Liver (tissue), 3 donors: ENCODE measurements around the gene DOCK8.

Experiments
- FOXA1 ChIP-seq: IDR thresholded peaks from 2 replicates; pipeline ENCODE4 v1.6.1; 2016; ENCODE audit warnings: antibody characterized with exemption
- GABPA ChIP-seq, 2 donors: IDR thresholded peaks in 1 of 2; conservative IDR thresholded peaks in 1 of 2; 2 replicates each; pipeline ENCODE4 v1.6.1; 2016; ENCODE audit warnings: antibody characterized with exemption in 2 of 2, mild to moderate bottlenecking in 1 of 2, moderate library complexity in 1 of 2
- JUND ChIP-seq, 2 donors: IDR thresholded peaks; 2 replicates each; pipeline ENCODE4 v1.6.1; 2016; ENCODE audit warnings: antibody characterized with exemption in 2 of 2
- RAD21 ChIP-seq, 2 donors: IDR thresholded peaks; 2 replicates each; pipeline ENCODE4 v1.6.1; 2016; ENCODE audit warnings: antibody characterized with exemption in 2 of 2, mild to moderate bottlenecking in 2 of 2
- SP1 ChIP-seq: IDR thresholded peaks from 2 replicates; pipeline ENCODE4 v1.6.1; 2018; ENCODE audit warnings: antibody characterized with exemption, mild to moderate bottlenecking
- TAF1 ChIP-seq: conservative IDR thresholded peaks from 2 replicates; pipeline ENCODE4 v1.6.1; 2016; ENCODE audit warnings: antibody characterized with exemption, mild to moderate bottlenecking
- YY1 ChIP-seq: IDR thresholded peaks from 2 replicates; pipeline ENCODE4 v1.6.1; 2016; ENCODE audit warnings: antibody characterized with exemption, mild to moderate bottlenecking
- TF ChIP-seq, protein P1 (sequence below): IDR thresholded peaks from 2 replicates; pipeline ENCODE4 v1.6.1; 2016; ENCODE audit warnings: antibody characterized with exemption, mild to moderate bottlenecking
- TF ChIP-seq, protein P2 (sequence below): fragments of 150-350 bp; IDR thresholded peaks from 2 replicates; pipeline ENCODE4 v1.5.1; 2017; ENCODE audit warnings: improper control_type of control experiment, low read depth, low read length; ENCODE audit not compliant: missing input control
- TF ChIP-seq, protein P3 (sequence below): IDR thresholded peaks from 2 replicates; pipeline ENCODE4 v1.6.1; 2016; ENCODE audit warnings: antibody characterized with exemption
- TF ChIP-seq, protein P4 (sequence below): IDR thresholded peaks from 2 replicates; pipeline ENCODE4 v1.6.1; 2016; ENCODE audit warnings: antibody characterized with exemption
- donor health status: healthy.
- donor health status: healthy.

DNA sequence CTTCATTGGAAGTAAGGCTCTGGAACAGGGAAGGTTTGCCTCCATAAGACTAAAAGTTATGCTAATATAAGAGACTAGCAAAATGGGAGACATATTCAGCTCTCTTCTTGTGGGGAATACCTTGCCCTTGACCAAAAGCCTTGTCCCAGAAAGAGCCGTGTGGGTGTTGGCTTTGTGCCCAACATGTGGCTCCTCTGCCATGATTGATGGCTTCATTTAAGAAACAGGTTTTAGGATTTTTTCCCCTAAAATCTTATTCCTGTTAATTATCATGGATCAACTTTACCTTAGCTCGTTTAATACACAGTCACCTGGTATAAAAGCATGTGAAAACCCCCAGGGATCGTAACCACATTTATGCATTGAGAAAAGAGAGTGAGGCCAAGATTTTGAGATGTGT lies 38.9 kb downstream of the DOCK8 start:
- TF ChIP-seq, protein P1, sequence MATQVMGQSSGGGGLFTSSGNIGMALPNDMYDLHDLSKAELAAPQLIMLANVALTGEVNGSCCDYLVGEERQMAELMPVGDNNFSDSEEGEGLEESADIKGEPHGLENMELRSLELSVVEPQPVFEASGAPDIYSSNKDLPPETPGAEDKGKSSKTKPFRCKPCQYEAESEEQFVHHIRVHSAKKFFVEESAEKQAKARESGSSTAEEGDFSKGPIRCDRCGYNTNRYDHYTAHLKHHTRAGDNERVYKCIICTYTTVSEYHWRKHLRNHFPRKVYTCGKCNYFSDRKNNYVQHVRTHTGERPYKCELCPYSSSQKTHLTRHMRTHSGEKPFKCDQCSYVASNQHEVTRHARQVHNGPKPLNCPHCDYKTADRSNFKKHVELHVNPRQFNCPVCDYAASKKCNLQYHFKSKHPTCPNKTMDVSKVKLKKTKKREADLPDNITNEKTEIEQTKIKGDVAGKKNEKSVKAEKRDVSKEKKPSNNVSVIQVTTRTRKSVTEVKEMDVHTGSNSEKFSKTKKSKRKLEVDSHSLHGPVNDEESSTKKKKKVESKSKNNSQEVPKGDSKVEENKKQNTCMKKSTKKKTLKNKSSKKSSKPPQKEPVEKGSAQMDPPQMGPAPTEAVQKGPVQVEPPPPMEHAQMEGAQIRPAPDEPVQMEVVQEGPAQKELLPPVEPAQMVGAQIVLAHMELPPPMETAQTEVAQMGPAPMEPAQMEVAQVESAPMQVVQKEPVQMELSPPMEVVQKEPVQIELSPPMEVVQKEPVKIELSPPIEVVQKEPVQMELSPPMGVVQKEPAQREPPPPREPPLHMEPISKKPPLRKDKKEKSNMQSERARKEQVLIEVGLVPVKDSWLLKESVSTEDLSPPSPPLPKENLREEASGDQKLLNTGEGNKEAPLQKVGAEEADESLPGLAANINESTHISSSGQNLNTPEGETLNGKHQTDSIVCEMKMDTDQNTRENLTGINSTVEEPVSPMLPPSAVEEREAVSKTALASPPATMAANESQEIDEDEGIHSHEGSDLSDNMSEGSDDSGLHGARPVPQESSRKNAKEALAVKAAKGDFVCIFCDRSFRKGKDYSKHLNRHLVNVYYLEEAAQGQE, result no peak
- TF ChIP-seq, protein P2, sequence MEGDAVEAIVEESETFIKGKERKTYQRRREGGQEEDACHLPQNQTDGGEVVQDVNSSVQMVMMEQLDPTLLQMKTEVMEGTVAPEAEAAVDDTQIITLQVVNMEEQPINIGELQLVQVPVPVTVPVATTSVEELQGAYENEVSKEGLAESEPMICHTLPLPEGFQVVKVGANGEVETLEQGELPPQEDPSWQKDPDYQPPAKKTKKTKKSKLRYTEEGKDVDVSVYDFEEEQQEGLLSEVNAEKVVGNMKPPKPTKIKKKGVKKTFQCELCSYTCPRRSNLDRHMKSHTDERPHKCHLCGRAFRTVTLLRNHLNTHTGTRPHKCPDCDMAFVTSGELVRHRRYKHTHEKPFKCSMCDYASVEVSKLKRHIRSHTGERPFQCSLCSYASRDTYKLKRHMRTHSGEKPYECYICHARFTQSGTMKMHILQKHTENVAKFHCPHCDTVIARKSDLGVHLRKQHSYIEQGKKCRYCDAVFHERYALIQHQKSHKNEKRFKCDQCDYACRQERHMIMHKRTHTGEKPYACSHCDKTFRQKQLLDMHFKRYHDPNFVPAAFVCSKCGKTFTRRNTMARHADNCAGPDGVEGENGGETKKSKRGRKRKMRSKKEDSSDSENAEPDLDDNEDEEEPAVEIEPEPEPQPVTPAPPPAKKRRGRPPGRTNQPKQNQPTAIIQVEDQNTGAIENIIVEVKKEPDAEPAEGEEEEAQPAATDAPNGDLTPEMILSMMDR, result no peak
- TF ChIP-seq TAF1, result no peak
- no peak for TF ChIP-seq FOXA1
- TF ChIP-seq, protein P3, sequence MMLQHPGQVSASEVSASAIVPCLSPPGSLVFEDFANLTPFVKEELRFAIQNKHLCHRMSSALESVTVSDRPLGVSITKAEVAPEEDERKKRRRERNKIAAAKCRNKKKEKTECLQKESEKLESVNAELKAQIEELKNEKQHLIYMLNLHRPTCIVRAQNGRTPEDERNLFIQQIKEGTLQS, result no peak
- no peak for TF ChIP-seq YY1
- no peak for TF ChIP-seq JUND (IDR thresholded peaks at IDR 0.05)
- no peak for TF ChIP-seq SP1
- no peak for TF ChIP-seq RAD21 (IDR thresholded peaks at IDR 0.05)
- TF ChIP-seq, protein P4, sequence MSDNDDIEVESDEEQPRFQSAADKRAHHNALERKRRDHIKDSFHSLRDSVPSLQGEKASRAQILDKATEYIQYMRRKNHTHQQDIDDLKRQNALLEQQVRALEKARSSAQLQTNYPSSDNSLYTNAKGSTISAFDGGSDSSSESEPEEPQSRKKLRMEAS, result no peak
- TF ChIP-seq GABPA (IDR thresholded peaks at IDR 0.05 in 1 of 2, conservative IDR thresholded peaks at IDR 0.05 in 1 of 2), result no peak
